GM19193 (cell line): ENCODE measurements around the gene HOXA10.

Experiments used
- POLR2A ChIP-seq: IDR thresholded peaks from 4 replicates; pipeline ENCODE4 v1.6.1; 2011; ENCODE audit not compliant: insufficient read depth, insufficient read length; ENCODE audit errors: extremely low read depth

The HOXA10 gene

GRCh38 chr7:27208998-27209397, 34.9 kb upstream of the HOXA10 start:
- no peak for TF ChIP-seq POLR2A

- TF ChIP-seq POLR2A = no peak
Measured at GRCh38 chr7:27207348-27207985, 33.3 kb upstream of the HOXA10 start.

DNA sequence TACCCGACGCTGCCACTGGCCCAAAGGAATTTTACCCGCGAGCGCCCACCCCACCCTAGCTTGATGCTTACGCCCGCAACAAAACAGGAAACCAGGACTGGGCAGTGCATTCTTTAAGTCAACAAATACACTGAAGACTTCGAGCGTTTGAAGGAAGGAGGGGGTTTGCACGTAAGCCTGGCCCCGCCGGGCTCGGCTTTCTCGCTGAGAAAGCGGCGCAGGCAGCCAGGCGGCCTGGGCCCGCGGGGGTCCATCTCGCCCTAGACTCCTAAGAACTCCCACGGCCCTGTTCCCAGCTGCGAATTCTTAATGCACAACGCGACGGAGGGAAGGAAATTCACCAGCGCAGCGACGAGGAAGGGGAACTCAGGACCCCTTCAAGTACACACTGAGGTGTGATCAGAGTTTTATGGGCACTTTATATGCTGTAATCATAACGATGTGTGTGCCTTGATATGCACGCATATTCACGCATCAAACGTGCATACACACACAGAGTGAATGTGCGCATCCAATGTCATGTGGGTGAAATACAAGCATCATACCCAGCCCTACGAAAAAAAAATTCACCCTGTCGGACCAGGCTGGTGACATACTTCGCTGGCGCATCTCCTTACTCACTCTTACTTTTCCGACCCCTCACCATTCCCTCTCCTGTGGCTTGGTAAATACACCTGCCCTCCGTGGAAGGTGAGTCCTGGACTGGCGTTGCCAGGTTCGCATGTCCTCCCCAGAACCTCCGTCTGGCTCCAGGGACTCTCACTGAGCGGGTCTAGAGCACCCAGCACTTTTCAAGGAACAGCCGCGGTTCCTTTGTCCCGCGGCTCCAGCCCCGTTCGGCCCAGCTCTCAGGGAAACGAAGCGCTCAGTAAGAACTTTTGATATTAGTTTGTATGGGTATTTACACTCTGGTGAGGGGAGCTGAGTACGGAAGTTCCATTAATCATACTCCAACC, 31.5 kb upstream of the HOXA10 start:
- no peak for TF ChIP-seq POLR2A

GRCh38 chr7:27204851-27205322, 30.8 kb upstream of the HOXA10 start:
- no peak for TF ChIP-seq POLR2A

GRCh38 chr7:27203964-27204594, 30.0 kb upstream of the HOXA10 start:
- TF ChIP-seq POLR2A = no peak

DNA sequence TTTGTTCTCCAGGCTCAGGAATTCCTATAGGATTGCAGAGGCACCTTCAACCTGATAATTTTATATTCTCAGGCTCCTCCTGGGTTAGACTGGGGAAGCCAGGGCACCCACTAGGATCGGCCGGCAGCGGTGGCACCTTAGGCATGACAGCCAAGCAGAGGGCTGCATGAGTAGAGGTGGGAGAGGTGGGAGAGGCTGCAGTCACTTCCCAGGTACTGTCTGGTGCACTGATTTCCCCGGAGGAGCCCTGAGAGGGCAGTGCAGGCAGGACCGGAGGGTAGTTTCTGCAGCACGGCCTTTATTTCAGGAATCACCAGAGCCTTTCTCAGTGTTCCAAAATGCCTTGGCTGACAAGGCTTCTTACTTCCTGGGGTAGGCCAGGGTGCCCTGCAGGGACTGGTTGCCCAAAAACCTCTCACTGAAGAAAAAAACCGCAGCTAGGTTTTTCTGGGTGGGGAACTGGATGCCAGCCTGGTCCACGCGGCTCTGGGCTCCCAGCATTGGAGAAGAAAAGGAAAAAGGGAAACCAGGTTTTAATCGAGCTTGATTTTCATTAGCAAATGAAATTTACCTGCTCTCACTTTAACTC, 29.3 kb upstream of the HOXA10 start:
- no peak for TF ChIP-seq POLR2A

GRCh38 chr7:27202862-27203134, 28.7 kb upstream of the HOXA10 start:
- TF ChIP-seq POLR2A = no peak

DNA sequence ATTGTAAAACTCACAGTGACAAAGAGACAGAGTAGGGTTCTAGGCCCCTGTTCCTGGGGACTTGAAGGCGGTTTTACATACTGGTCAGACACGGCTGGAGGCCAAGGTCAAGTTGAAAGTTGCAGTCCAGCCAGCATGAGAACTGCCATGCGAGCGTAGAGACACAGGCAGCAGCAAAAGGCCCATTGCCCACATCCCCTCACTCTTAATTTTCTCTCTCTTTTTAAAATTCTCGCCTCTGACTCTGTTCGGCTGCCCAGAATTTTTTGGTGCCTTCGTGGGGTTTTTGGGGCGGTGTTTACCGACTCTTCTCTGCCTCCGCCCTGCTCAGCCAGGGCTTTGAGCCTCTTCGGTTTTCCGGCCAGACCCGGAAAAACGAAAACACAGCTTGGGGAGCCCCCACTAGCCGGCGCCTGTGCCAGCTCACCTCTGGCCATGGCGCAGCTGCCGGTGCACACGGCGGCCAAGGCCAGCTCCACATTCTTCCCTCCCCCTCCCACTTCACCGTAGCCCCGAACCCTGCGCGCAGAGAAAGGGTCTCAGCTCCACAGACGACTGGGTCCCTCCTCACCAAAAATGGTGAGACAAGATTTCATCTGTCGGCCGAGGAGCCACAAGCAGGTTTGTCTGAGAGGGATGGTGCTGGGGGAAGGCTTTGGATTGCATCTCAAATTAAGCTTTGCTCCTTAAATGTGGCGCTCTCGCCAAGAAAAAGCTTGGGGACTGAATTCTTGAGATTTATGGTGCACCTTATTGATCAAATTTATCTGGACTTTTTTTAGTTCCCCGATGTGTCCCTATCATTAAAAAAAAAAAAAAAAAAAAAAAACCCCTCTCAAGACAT, 28.1 kb upstream of the HOXA10 start:
- no peak for TF ChIP-seq POLR2A

DNA sequence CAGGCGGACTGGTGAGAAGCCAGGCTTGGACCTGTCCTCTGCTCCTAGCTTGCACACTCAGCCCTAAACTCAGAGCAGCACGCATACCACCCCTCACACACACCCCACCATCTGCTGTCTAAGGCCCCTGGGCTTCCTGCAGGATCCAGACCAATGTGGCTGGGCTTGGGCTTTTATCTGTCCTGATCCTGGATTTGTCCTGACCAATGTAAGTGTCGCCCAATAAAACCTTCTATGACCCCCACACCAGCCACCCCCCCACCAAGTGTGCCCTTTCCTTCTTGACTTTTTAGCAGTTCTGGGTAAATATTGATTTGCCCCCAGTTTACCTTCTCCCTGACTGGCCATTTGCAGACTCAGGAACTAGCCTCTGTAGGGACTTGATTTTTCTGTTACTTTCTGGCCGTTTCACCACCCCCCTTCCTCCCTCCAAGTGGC, 27.5 kb upstream of the HOXA10 start:
- no peak for TF ChIP-seq POLR2A

DNA sequence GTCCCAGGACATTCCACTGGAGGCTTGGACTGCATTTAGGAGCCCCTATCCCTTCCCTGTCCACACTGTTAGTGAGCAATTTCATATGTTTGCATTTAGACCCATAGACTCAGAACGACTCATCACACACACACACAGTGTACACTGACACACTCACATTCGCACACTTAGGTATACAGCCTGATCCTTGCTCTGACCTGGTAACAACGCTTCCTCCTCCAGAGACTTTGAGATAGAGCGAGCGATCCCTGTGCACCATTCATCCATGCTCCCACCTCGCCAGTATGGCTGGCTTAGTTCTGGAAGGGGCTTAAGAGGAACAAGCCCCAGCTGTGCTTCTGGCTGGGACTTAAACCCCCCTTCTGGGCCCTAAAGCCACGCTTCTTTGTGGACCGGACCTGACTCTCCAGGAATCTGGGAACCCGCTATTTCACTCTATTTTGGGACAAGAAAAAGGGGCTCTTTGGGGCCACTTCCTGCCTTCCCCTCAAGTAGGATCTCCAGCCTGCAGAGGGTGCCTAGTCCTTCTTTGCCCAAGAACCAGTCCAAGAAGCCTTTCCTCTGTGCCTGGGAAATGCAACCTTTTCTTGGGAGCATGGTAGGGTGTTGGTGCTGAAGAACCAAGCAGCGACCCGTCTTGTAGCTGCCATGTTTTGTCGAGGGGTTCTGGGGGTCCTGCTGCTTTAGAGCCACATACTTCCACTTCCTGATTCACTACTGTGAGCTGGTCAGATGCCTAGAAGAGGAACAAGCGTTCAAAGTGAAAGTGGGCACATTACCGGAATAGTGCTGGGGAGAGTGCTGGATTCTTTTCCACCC, 26.9 kb upstream of the HOXA10 start:
- TF ChIP-seq POLR2A = no peak

DNA sequence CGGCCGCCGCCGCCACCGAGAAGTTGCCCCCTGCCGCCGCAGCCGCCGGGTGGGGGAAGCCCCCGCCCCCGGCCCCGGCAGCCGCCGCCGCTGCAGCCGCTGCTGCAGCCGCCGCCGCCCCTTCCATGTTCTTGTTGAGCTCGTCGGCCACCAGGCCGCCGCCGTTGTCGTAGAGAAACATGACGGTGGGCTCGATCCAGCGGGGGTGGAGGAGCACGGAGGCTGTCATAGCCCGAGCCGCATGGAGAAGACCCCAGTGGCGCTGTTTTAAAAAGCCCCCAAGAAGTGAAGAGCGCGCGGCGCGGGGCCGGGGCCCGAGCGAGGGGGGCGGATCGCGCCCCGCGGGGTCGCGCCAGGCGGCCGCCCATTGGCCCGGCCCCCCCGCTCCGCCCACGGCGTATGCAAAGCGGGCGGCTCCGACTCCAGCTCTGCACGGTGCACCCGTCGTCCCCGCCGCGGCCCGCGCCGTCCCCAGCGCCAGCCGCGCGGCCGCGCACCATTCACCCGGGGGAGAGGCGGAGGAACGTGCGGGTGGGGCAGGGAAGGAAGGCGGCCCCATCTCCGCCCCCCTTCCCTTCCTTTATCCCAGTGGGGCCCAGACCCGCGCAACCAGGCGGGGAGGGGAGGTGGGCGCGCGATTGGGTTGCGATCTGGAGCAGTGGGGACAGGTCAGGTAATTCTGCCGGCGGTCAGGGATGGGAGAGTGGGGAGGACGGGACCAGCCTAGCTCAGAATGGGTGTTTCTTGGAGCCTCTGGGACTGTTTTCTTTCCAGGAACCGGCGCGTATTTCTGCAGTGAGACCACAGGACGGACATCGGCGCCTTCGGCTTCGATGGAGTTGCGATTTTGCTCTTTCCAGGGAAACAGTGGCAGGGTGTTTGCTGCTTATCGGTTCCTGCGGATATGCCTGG, 26.0 kb upstream of the HOXA10 start, which contains the start of gene HOXA13:
HOXA13 (minus strand) TSS at position 243 of the 912 bp plus-strand sequence; CDS start at position 229, 14 bp downstream.
- TF ChIP-seq POLR2A = no peak

- no peak for TF ChIP-seq POLR2A
Measured at GRCh38 chr7:27198871-27199801, 25.0 kb upstream of the HOXA10 start.
